ENCODE data around the gene HES2.

HES2 gene

DNA sequence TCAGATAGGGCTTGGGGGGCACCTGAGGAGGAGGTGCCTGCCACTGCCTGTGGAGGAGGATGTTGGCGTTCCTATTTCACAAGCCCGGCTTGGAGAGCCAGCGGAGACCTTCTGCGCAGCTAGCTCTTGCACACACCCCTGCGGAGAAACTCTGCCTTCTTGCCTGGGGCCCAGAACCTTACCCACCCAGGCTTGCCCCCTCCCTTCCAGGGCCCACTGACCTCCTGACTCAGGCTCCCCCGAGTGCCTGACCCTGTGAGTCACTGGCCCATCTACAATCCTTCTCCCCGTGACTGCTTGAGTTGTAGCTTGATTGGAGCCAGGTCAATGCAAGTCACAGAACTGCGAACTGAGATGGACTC is 3.4 kb downstream of the HES2 start:
- Histone ChIP-seq H3K4me3 (ENCODE audit: insufficient read length, low read depth) (no peak overlapping the region), H3K36me3 (ENCODE audit: insufficient read depth, insufficient read length, low read length) (no peaks in the 10 kb centered on the region), H3K9ac (ENCODE audit: insufficient read length, low read depth) (no peak overlapping the region), H3K27me3 (ENCODE audit: insufficient read depth, insufficient read length) (peaks cover 74% of the 10 kb centered on the region), H3K4me1 (ENCODE audit: insufficient read depth, insufficient read length) (no peaks in the 10 kb centered on the region), H3K9me3 (ENCODE audit: insufficient read depth, low read length) (no peaks in the 10 kb centered on the region)
- no peak for DNase-seq (ENCODE audit: low read depth, low spot score)
- no peak for TF ChIP-seq YY1 (IDR thresholded peaks at IDR 0.05; ENCODE audit: insufficient read depth, insufficient read length)
- TF ChIP-seq ZNF274 (IDR thresholded peaks at IDR 0.05; ENCODE audit: low read depth, low read length): no peak
- no peak for TF ChIP-seq SUZ12 (IDR thresholded peaks at IDR 0.05; ENCODE audit: extremely low read depth, insufficient read depth, insufficient read length)

GRCh38 chr1:6414881-6415626 is 4.7 kb downstream of the HES2 start:
- Histone ChIP-seq H3K9ac (ENCODE audit: insufficient read length, low read depth) (no peak overlapping the region), H3K9me3 (ENCODE audit: insufficient read depth, low read length) (no peaks in the 10 kb centered on the region), H3K36me3 (ENCODE audit: insufficient read depth, insufficient read length, low read length) (no peaks in the 10 kb centered on the region), H3K27me3 (ENCODE audit: insufficient read depth, insufficient read length) (peaks cover 62% of the 10 kb centered on the region), H3K4me3 (ENCODE audit: insufficient read length, low read depth) (no peak overlapping the region), H3K4me1 (ENCODE audit: insufficient read depth, insufficient read length) (no peaks in the 10 kb centered on the region)
- no peak for TF ChIP-seq SUZ12 (IDR thresholded peaks at IDR 0.05; ENCODE audit: extremely low read depth, insufficient read depth, insufficient read length)
- no peak for TF ChIP-seq ZNF274 (IDR thresholded peaks at IDR 0.05; ENCODE audit: low read depth, low read length)
- no peak for TF ChIP-seq YY1 (IDR thresholded peaks at IDR 0.05; ENCODE audit: insufficient read depth, insufficient read length)
- DNase-seq (ENCODE audit: low read depth, low spot score): no peak

GRCh38 chr1:6414443-6414844 is 5.3 kb downstream of the HES2 start:
- Histone ChIP-seq H3K27me3 (ENCODE audit: insufficient read depth, insufficient read length) (peaks cover 59% of the 10 kb centered on the region), H3K4me1 (ENCODE audit: insufficient read depth, insufficient read length) (no peaks in the 10 kb centered on the region), H3K4me3 (ENCODE audit: insufficient read length, low read depth) (no peak overlapping the region), H3K9ac (ENCODE audit: insufficient read length, low read depth) (no peak overlapping the region), H3K9me3 (ENCODE audit: insufficient read depth, low read length) (no peaks in the 10 kb centered on the region), H3K36me3 (ENCODE audit: insufficient read depth, insufficient read length, low read length) (no peaks in the 10 kb centered on the region)
- TF ChIP-seq SUZ12 (IDR thresholded peaks at IDR 0.05; ENCODE audit: extremely low read depth, insufficient read depth, insufficient read length): no peak
- TF ChIP-seq ZNF274 (IDR thresholded peaks at IDR 0.05; ENCODE audit: low read depth, low read length): no peak
- TF ChIP-seq YY1 (IDR thresholded peaks at IDR 0.05; ENCODE audit: insufficient read depth, insufficient read length): no peak
- DNase-seq (ENCODE audit: low read depth, low spot score): no peak

GRCh38 chr1:6412896-6413295 is 6.8 kb downstream of the HES2 start:
- no peak for DNase-seq (ENCODE audit: low read depth, low spot score)
- no peaks in the 10 kb centered on the region for H3K36me3 ChIP-seq (ENCODE audit: insufficient read depth, insufficient read length, low read length)
- no peak overlapping the region for H3K9ac ChIP-seq (ENCODE audit: insufficient read length, low read depth)
- H3K4me3 ChIP-seq (ENCODE audit: insufficient read length, low read depth): no peak overlapping the region
- H3K9me3 ChIP-seq (ENCODE audit: insufficient read depth, low read length): no peaks in the 10 kb centered on the region
- H3K27me3 ChIP-seq (ENCODE audit: insufficient read depth, insufficient read length): peaks cover 45% of the 10 kb centered on the region
- H3K4me1 ChIP-seq (ENCODE audit: insufficient read depth, insufficient read length): no peaks in the 10 kb centered on the region
- TF ChIP-seq YY1 (IDR thresholded peaks at IDR 0.05; ENCODE audit: insufficient read depth, insufficient read length) (no peak), SUZ12 (IDR thresholded peaks at IDR 0.05; ENCODE audit: extremely low read depth, insufficient read depth, insufficient read length) (no peak), ZNF274 (IDR thresholded peaks at IDR 0.05; ENCODE audit: low read depth, low read length) (no peak)

DNA sequence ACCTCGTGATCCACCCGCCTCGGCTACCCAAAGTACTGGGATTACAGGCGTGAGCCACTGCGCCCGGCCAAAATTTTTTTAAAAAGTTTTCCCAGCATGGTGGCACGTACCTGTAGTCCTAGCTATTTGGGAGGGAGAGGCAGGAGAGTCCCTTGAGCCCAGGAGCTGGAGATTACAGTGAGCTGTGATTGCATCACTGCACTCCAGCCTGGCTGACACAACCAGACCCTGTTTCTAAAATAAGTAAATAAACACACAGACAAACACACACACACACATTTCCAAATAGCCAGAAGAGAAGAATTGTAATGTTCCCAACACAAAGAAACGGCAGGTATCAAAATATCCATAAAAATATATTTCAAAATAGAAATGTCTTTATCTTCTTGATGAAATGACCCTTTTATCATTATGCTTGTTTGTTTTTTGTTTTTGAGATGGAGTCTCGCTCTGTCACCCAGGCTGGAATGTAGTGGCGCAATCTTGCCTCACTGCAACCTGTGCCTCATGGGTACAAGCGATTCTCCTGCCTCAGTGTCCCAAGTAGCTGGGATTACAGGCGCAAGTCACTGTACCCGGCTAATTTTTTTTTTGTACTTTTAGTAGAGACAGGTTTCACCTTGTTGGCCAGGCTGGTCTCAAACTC is 9.3 kb downstream of the HES2 start:
- no peak for DNase-seq (ENCODE audit: low read depth, low spot score)
- TF ChIP-seq ZNF274 (IDR thresholded peaks at IDR 0.05; ENCODE audit: low read depth, low read length): no peak
- no peak for TF ChIP-seq YY1 (IDR thresholded peaks at IDR 0.05; ENCODE audit: insufficient read depth, insufficient read length)
- no peak for TF ChIP-seq SUZ12 (IDR thresholded peaks at IDR 0.05; ENCODE audit: extremely low read depth, insufficient read depth, insufficient read length)

GRCh38 chr1:6409733-6410132 is 10.0 kb downstream of the HES2 start:
- H3K4me1 ChIP-seq (ENCODE audit: insufficient read depth, insufficient read length): no peaks in the 10 kb centered on the region
- DNase-seq (ENCODE audit: low read depth, low spot score): no peak
- no peaks in the 10 kb centered on the region for H3K9me3 ChIP-seq (ENCODE audit: insufficient read depth, low read length)
- TF ChIP-seq SUZ12 (IDR thresholded peaks at IDR 0.05; ENCODE audit: extremely low read depth, insufficient read depth, insufficient read length) (no peak), YY1 (IDR thresholded peaks at IDR 0.05; ENCODE audit: insufficient read depth, insufficient read length) (no peak), ZNF274 (IDR thresholded peaks at IDR 0.05; ENCODE audit: low read depth, low read length) (no peak)
- H3K4me3 ChIP-seq (ENCODE audit: insufficient read length, low read depth): no peak overlapping the region
- peaks cover 14% of the 10 kb centered on the region for H3K27me3 ChIP-seq (ENCODE audit: insufficient read depth, insufficient read length)
- no peak overlapping the region for H3K9ac ChIP-seq (ENCODE audit: insufficient read length, low read depth)
- no peaks in the 10 kb centered on the region for H3K36me3 ChIP-seq (ENCODE audit: insufficient read depth, insufficient read length, low read length)

More for the DNA sequence above, 9.3 kb downstream of the HES2 start:
- Histone ChIP-seq H3K4me1 (ENCODE audit: insufficient read depth, insufficient read length) (no peaks in the 10 kb centered on the region), H3K9me3 (ENCODE audit: insufficient read depth, low read length) (no peaks in the 10 kb centered on the region), H3K9ac (ENCODE audit: insufficient read length, low read depth) (no peak overlapping the region), H3K36me3 (ENCODE audit: insufficient read depth, insufficient read length, low read length) (no peaks in the 10 kb centered on the region), H3K27me3 (ENCODE audit: insufficient read depth, insufficient read length) (peaks cover 20% of the 10 kb centered on the region), H3K4me3 (ENCODE audit: insufficient read length, low read depth) (no peak overlapping the region)

GRCh38 chr1:6409053-6409452 is 10.7 kb downstream of the HES2 start:
- Histone ChIP-seq H3K9me3 (ENCODE audit: insufficient read depth, low read length) (no peaks in the 10 kb centered on the region), H3K27me3 (ENCODE audit: insufficient read depth, insufficient read length) (peaks cover 12% of the 10 kb centered on the region), H3K4me3 (ENCODE audit: insufficient read length, low read depth) (no peak overlapping the region), H3K4me1 (ENCODE audit: insufficient read depth, insufficient read length) (no peaks in the 10 kb centered on the region), H3K9ac (ENCODE audit: insufficient read length, low read depth) (no peak overlapping the region), H3K36me3 (ENCODE audit: insufficient read depth, insufficient read length, low read length) (no peaks in the 10 kb centered on the region)
- no peak for TF ChIP-seq SUZ12 (IDR thresholded peaks at IDR 0.05; ENCODE audit: extremely low read depth, insufficient read depth, insufficient read length)
- no peak for TF ChIP-seq ZNF274 (IDR thresholded peaks at IDR 0.05; ENCODE audit: low read depth, low read length)
- no peak for TF ChIP-seq YY1 (IDR thresholded peaks at IDR 0.05; ENCODE audit: insufficient read depth, insufficient read length)
- DNase-seq (ENCODE audit: low read depth, low spot score): no peak

All from NT2/D1 (cell line).